ENCODE results near the gene AP3D1. TPM values are rescaled to one million over a fixed set of nuclear protein-coding genes. Genes with fewer than 3 reads are reported as not detected.
A peak's percentile ranks its signal among the peaks of the same experiment; 100 is the strongest.

AP3D1 gene
- total and polyA plus RNA-seq, 3 donors from 2014 or later, result 134 to 204 (median 201) TPM

GRCh38 chr19:2064788-2065524 is 86.4 kb downstream of the AP3D1 start:
- Histone ChIP-seq H3K4me1 (peaks cover 46% of the 10 kb centered on the region), H3K36me3 (ENCODE audit: low read depth, missing control alignments) (no peaks in the 10 kb centered on the region), H3K27ac (peak overlapping the region; percentile 81 to 94), H3K9me3 (no peaks in the 10 kb centered on the region), H3K4me3 (no peak overlapping the region), H3K27me3 (no peaks in the 10 kb centered on the region)
- TF ChIP-seq POLR2A (IDR thresholded peaks at IDR 0.05) (no peak), CTCF (IDR thresholded peaks at IDR 0.05) (peak in 1 of 3 experiments; percentile 26)
- WGBS, 2 donors, result 49 to 64% methylated on average over 25 to 38 of the region's 38 CpGs
- peak; percentile 67 for DNase-seq
- intact Hi-C loops (cut with DNase I; ENCODE audit: low total_unique reads), result no loop called here

- H3K27ac ChIP-seq, result peak overlapping the region; percentile 81 to 94
- peaks cover 46% of the 10 kb centered on the region for H3K4me1 ChIP-seq
- TF ChIP-seq POLR2A (IDR thresholded peaks at IDR 0.05) (no peak), CTCF (IDR thresholded peaks at IDR 0.05) (no peak)
- H3K9me3 ChIP-seq, result no peaks in the 10 kb centered on the region
- no peaks in the 10 kb centered on the region for H3K36me3 ChIP-seq (ENCODE audit: low read depth, missing control alignments)
- no peaks in the 10 kb centered on the region for H3K27me3 ChIP-seq
- H3K4me3 ChIP-seq, result no peak overlapping the region
- no peak for DNase-seq
- intact Hi-C loops (cut with DNase I; ENCODE audit: low total_unique reads), result no loop called here
- 77 to 79% methylated on average over 12 to 13 of the region's 13 CpGs for WGBS, 2 donors
These were observed 87.0 kb downstream of the AP3D1 start for GRCh38 chr19:2064395-2064787.

GRCh38 chr19:2063824-2064223 is 87.5 kb downstream of the AP3D1 start:
- H3K27me3 ChIP-seq, result no peaks in the 10 kb centered on the region
- H3K9me3 ChIP-seq, result no peaks in the 10 kb centered on the region
- no peaks in the 10 kb centered on the region for H3K36me3 ChIP-seq (ENCODE audit: low read depth, missing control alignments)
- TF ChIP-seq CTCF (IDR thresholded peaks at IDR 0.05) (no peak), POLR2A (IDR thresholded peaks at IDR 0.05) (no peak)
- intact Hi-C loops (cut with DNase I; ENCODE audit: low total_unique reads), result no loop called here
- peak overlapping the region; percentile 81 to 94 for H3K27ac ChIP-seq
- 81 to 83% methylated on average over 8 of the region's 8 CpGs for WGBS, 2 donors
- peaks cover 48% of the 10 kb centered on the region for H3K4me1 ChIP-seq
- H3K4me3 ChIP-seq, result no peak overlapping the region
- no peak for DNase-seq

GRCh38 chr19:2062770-2063169 is 88.6 kb downstream of the AP3D1 start:
- TF ChIP-seq POLR2A (IDR thresholded peaks at IDR 0.05) (no peak), CTCF (IDR thresholded peaks at IDR 0.05) (no peak)
- no peaks in the 10 kb centered on the region for H3K36me3 ChIP-seq (ENCODE audit: low read depth, missing control alignments)
- H3K4me1 ChIP-seq, result peaks cover 48% of the 10 kb centered on the region
- intact Hi-C loops (cut with DNase I; ENCODE audit: low total_unique reads), result no loop called here
- H3K4me3 ChIP-seq, result no peak overlapping the region
- H3K27ac ChIP-seq, result peak overlapping the region in 1 of 2 donors; percentile 100
- no peaks in the 10 kb centered on the region for H3K9me3 ChIP-seq
- WGBS, 2 donors, result 71 to 80% methylated on average over 9 of the region's 9 CpGs
- DNase-seq, result no peak
- no peaks in the 10 kb centered on the region for H3K27me3 ChIP-seq

GRCh38 chr19:2062389-2062729 is 89.0 kb downstream of the AP3D1 start:
- no peaks in the 10 kb centered on the region for H3K9me3 ChIP-seq
- H3K27ac ChIP-seq, result peak overlapping the region; percentile 53 to 100
- intact Hi-C loops (cut with DNase I; ENCODE audit: low total_unique reads), result no loop called here
- no peak for TF ChIP-seq CTCF (IDR thresholded peaks at IDR 0.05)
- TF ChIP-seq POLR2A (IDR thresholded peaks at IDR 0.05), result no peak
- no peaks in the 10 kb centered on the region for H3K27me3 ChIP-seq
- peaks cover 48% of the 10 kb centered on the region for H3K4me1 ChIP-seq
- no peak for DNase-seq
- 53 to 61% methylated on average over 8 to 10 of the region's 10 CpGs for WGBS, 2 donors
- no peaks in the 10 kb centered on the region for H3K36me3 ChIP-seq (ENCODE audit: low read depth, missing control alignments)
- H3K4me3 ChIP-seq, result peak overlapping the region in 1 of 2 donors; percentile 73
